ENCODE measurements around the gene AXIN2. TPM values are rescaled to one million over a fixed set of nuclear protein-coding genes. Genes with fewer than 3 reads are reported as not detected.

Gene AXIN2
- total RNA-seq, 1 donor: 8.0 TPM

DNA sequence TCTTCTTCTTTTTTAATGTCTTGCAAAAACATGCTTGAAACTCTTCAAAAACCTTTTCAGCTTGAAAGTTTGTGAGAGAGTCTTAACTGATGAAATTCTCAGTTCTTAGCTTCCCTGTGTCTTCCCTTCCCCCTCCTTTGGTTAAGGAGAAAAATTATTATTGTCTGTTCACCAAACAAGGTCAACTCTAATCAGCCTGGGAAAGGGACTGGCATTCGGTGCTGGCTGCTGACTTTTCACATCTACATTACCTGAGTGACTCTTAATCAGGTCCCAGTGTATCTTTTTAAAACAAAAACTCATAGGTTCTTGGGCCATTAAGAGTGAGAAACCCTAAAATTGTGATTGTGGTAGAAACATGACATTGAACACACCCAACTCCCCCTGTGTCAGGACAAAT, 39.1 kb upstream of the AXIN2 start:
- H3K4me3 ChIP-seq (ENCODE audit: low read depth, low read length): no peak overlapping the region
- no peak for TF ChIP-seq CTCF (IDR thresholded peaks at IDR 0.05; ENCODE audit: insufficient read depth, low read length)
- DNase-seq (ENCODE audit: low read depth): no peak

- no peak for TF ChIP-seq CTCF (IDR thresholded peaks at IDR 0.05; ENCODE audit: insufficient read depth, low read length)
- DNase-seq (ENCODE audit: low read depth): no peak
- no peak overlapping the region for H3K4me3 ChIP-seq (ENCODE audit: low read depth, low read length)
These were observed 38.2 kb upstream of the AXIN2 start for GRCh38 chr17:65599650-65600049.

DNA sequence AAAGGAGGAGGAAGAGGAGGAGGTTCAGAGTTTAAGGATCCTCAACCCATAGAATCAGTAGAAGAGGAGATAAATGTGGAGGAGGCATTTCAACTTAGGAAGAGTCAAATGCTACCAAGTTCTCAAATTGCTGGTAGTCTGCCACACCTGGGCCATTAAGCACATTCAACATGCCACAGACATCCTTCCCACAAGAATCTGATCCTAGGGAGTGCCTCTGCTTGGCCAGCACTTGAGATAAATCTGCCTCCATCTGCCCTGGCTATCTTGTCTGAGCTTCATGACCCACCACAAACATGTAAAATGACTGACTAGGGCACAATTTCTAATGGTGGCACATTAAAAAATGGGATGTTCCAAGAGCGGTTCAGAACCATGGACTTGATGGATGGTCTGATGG, 37.3 kb upstream of the AXIN2 start:
- TF ChIP-seq CTCF (IDR thresholded peaks at IDR 0.05; ENCODE audit: insufficient read depth, low read length): no peak
- H3K4me3 ChIP-seq (ENCODE audit: low read depth, low read length): no peak overlapping the region
- DNase-seq (ENCODE audit: low read depth): no peak

DNA sequence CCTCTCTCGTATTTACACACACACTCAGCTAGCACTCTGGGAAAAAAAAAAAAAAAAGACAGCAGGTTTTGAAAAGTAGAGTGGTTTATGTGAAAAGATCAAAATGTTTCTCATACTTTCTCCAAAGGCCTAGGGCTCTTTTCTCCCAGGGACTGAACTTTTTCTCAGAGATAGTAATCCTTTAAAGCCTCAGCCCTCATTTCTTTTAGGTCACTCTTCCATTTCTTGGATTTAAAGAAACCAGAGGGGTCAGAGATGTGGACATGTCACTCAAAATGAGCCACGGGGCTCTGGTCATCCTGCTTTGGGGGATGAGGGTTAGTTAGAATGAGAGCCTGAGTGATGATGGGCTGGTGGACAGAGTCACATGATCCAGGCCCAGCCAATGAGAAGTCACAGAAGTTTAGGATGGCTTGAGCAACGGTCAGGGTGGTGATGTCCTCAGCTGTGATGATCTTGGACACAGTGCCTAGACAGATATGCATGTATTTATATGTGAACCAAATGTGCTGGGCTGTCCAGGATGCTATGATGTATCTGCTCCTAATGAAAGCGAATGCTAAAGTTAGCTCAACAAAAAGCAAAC, 33.7 kb upstream of the AXIN2 start:
- no peak overlapping the region for H3K4me3 ChIP-seq (ENCODE audit: low read depth, low read length)
- TF ChIP-seq CTCF (IDR thresholded peaks at IDR 0.05; ENCODE audit: insufficient read depth, low read length): no peak
- DNase-seq (ENCODE audit: low read depth): no peak

GRCh38 chr17:65593855-65594845, 32.7 kb upstream of the AXIN2 start:
- H3K4me3 ChIP-seq (ENCODE audit: low read depth, low read length): peak overlapping the region; percentile 31
- TF ChIP-seq CTCF (IDR thresholded peaks at IDR 0.05; ENCODE audit: insufficient read depth, low read length): no peak
- peak; percentile 25 for DNase-seq (ENCODE audit: low read depth)

- TF ChIP-seq CTCF (IDR thresholded peaks at IDR 0.05; ENCODE audit: insufficient read depth, low read length): no peak
- H3K4me3 ChIP-seq (ENCODE audit: low read depth, low read length): no peak overlapping the region
These were observed 31.8 kb upstream of the AXIN2 start for GRCh38 chr17:65593092-65593854.

More at GRCh38 chr17:65593092-65593854, 31.8 kb upstream of the AXIN2 start:
- DNase-seq (ENCODE audit: low read depth): no peak

Data from fibroblast of the aortic adventitia (primary cell).